Epithelial cell of esophagus (primary cell): Measurements from ENCODE around the gene EPX.

Experiments
- DNase-seq: peaks from one replicate; pipeline ENCODE4 v3.0.0; 2010; ENCODE audit warnings: low read depth
- H3K4me3 ChIP-seq: 2 replicates; pipeline ENCODE4 v1.5.1; 2011; ENCODE audit warnings: mild to moderate bottlenecking, low read length, control low read depth
- TF ChIP-seq, protein P1 (sequence below): IDR thresholded peaks from 2 replicates; pipeline ENCODE4 v1.5.1; 2011; ENCODE audit warnings: low read depth, mild to moderate bottlenecking, low read length, control low read depth, inconsistent platforms; ENCODE audit not compliant: insufficient read depth; ENCODE audit errors: missing control alignments

The EPX gene

DNA sequence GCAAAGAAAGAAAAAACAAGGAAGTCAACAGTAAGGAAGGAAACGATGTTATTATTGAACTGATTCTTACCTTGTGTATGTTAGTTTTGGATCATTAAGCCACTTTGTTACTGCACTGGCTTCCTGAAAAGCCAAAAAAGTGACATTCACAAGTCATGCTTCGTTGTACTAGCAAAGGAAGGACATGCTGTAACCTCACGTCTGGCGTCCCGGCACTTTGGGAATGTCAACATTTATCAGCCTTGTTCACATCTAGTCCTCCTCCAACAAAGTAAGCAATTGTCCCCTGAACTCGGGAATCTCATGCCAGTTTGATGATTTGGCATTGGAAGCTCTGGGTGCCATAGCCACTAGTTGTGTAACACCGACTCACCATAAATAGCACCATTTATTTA, 27.3 kb downstream of the EPX start:
- DNase-seq = peak; percentile 22
- H3K4me3 ChIP-seq = peak overlapping the region; percentile 84
- TF ChIP-seq, protein P1, sequence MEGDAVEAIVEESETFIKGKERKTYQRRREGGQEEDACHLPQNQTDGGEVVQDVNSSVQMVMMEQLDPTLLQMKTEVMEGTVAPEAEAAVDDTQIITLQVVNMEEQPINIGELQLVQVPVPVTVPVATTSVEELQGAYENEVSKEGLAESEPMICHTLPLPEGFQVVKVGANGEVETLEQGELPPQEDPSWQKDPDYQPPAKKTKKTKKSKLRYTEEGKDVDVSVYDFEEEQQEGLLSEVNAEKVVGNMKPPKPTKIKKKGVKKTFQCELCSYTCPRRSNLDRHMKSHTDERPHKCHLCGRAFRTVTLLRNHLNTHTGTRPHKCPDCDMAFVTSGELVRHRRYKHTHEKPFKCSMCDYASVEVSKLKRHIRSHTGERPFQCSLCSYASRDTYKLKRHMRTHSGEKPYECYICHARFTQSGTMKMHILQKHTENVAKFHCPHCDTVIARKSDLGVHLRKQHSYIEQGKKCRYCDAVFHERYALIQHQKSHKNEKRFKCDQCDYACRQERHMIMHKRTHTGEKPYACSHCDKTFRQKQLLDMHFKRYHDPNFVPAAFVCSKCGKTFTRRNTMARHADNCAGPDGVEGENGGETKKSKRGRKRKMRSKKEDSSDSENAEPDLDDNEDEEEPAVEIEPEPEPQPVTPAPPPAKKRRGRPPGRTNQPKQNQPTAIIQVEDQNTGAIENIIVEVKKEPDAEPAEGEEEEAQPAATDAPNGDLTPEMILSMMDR = no peak

DNA sequence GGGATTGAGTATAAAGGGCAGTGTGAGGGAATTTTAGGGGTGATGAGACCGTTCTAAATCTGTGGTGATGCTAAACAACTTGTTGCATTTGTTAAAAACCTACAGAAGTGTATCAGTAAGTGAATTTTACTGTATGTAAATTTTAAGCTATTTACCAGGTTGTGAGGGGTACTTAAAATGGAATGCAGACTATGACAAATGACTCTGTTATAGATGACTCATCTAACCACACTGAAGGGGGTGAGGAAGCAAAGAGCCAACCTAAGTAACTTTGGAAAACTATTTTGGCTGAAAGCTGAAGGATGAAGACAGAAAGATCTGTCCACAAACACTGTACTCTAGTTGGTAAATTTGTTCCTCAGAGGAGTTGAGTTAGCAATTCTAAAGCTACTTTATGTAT, 31.8 kb downstream of the EPX start:
- peak; percentile 54 for DNase-seq
- no peak overlapping the region for H3K4me3 ChIP-seq
- TF ChIP-seq, protein P1 = no peak

DNA sequence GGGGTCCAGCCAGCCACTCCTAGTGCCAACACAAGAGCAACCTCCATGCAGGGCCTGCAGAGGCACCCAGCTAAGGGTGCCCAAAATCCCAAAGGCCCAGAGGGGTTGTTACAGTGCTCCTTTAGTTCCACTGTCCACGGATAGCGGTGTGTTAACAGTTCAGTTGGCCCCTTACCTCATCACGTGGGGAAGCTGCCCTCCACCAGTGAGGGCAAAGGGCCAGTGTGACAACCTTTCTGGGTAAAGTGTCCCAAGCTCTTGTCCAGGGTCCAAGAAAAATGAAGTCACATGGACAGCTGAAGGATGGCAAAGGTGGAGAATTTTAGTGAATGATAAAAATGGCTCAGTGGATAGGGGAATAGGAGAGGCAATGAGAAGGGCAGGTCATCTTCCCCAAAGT, 35.2 kb downstream of the EPX start:
- DNase-seq = no peak
- TF ChIP-seq, protein P1 = no peak
- H3K4me3 ChIP-seq = no peak overlapping the region

DNA sequence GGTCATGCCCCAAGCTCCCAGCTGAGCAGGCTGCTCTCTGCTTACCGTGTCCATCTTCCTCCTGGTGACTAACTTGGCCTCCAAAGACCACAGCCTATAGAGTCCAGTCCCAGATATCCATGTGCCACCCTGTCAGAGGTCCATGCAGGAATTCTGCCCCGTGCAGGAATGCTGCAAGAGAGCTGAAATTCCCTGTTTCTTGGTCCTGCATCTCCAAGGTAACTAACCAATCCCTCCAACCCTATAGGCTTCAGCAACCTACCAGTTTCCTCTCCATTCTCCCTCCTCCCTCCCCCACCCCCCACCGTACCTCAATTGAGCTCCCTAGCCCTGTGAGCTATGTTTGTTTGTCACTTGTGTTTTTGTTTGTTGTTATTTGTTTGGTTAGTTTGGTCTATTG, 36.2 kb downstream of the EPX start:
- no peak for DNase-seq
- TF ChIP-seq, protein P1 = no peak
- no peak overlapping the region for H3K4me3 ChIP-seq

DNA sequence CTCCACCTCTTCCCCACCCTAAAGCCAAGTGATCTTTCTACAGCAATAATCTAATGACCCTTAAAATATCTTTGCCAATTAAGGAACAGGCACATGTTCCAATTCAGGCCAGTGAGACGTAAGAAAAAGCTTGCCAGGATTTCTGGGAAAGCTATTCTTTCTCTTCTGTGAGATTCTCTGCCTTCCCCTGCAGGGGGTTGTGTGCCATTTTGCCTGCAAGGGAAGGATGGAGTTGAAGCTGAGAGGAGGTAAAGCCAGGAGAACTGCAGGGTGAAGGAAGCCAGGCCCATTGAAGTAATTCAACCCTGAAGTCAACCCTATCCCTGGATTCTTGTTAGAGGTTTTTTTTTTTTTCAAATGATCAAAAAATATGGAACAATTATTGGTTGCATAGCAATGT, 36.9 kb downstream of the EPX start:
- DNase-seq = no peak
- TF ChIP-seq, protein P1 = no peak
- H3K4me3 ChIP-seq = no peak overlapping the region

DNA sequence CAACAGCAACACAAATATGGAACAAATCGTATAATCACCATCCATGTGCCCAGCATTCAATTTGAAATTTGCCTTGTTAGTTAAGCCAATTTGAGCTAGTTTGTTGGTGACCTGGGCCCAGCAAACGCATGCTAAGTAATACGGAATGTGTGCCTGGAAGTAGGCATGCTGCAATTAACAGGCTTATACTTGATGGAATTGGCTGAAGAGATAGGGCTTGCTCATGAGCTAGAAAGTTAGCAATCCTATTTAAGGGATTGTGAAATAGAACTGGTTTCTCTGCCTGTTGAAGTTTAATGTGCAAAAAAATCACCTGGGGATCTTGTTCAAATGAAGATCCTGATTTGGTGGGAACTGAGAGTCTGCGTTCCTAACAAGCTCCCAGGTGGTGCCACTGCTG, 37.4 kb downstream of the EPX start:
- peak; percentile 86 for DNase-seq
- no peak overlapping the region for H3K4me3 ChIP-seq
- TF ChIP-seq, protein P1 = no peak

DNA sequence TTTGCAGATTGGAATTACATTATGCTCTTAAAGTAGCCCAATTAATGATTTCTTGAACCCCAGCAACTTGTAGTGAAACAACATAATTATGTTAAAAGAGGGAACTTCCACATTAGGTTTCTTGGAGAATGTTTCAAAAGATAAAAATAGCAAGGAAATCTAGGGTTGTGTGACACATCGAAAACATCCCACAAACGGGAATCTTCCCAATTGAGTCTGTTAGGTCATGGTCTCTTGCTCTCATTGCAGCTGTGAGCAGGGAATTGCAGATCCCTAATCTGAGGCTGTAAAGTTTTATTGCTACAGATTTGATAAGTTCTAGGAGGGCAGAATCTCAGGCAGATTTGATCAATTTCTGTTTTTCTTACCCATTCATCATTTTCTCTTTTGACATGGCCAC, 39.1 kb downstream of the EPX start:
- H3K4me3 ChIP-seq = no peak overlapping the region
- no peak for DNase-seq

More for the DNA sequence above, 39.1 kb downstream of the EPX start:
- TF ChIP-seq, protein P1 = no peak
